ENCODE data around the gene ZBTB3.
"Not testable (repeated sequence)": the region's sequence is repeated elsewhere in the genome, so short reads cannot be mapped to it uniquely, and the experiment has no call there.

Gene ZBTB3

DNA sequence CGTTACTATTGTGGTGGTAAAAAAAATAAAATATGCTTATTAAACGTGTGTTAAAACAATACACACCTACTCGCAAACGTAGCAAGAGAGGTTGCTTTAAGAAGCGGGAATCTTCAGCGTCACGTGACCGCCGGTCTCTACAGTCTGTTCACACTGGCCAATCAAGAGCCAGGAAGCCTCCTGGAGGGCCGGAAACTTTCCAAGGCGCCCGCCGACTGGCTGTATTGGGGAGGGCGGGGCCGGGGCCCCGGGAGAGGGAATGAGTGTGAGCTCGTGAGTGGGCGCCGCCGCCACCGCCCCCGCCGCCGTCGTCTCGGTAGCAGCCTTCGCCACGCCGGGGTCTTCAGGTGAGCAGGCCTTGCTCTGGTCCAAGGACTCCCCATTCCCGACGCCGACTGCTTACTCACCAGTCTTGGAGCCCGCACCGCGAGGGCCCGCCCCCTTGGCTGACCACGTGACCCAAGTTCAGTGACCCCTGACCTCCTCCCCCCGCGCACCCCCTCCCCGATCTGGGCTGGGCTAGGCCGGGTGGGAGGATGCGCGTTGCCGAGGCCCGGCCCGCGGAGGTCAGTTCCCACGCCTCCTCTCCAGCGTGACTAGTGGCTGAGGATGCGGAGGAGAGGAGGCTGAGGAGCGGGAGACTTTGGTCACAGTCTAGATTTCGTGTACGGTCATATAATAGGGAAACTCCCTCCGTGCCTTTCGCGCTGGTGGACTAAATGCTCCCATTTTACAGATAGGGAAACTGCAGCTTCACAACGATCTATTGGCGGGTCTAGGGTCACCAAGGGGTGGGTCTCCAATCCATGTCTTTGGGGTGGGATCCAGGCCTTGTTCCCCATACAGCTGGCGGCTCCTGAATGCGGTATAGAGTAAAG is 17.4 kb upstream of the ZBTB3 start, which contains the start of gene TAF6L:
TSS of gene TAF6L (plus strand) at position 253 of the 878 bp plus-strand sequence. CDS start 4,388 bp downstream, outside the sequence.
- TF ChIP-seq, protein P1, sequence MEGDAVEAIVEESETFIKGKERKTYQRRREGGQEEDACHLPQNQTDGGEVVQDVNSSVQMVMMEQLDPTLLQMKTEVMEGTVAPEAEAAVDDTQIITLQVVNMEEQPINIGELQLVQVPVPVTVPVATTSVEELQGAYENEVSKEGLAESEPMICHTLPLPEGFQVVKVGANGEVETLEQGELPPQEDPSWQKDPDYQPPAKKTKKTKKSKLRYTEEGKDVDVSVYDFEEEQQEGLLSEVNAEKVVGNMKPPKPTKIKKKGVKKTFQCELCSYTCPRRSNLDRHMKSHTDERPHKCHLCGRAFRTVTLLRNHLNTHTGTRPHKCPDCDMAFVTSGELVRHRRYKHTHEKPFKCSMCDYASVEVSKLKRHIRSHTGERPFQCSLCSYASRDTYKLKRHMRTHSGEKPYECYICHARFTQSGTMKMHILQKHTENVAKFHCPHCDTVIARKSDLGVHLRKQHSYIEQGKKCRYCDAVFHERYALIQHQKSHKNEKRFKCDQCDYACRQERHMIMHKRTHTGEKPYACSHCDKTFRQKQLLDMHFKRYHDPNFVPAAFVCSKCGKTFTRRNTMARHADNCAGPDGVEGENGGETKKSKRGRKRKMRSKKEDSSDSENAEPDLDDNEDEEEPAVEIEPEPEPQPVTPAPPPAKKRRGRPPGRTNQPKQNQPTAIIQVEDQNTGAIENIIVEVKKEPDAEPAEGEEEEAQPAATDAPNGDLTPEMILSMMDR (IDR thresholded peaks at IDR 0.05; ENCODE audit: insufficient read depth, low read length, missing control alignments), result no peak
- DNase-seq (ENCODE audit: low read depth, low spot score), result peak; percentile 71
- POLR2A ChIA-PET, result interaction anchor here (0.6 to 2.6 kb wide), 11 partner anchors 10 to 180 kb away, joined by 3 to 16 read pairs (median 4); partner anchors contain the start of genes C11orf98, CSKMT, HNRNPUL2 and POLR2G
- CTCF ChIA-PET, result interaction anchor here (0.8 to 13.3 kb wide), 6 partner anchors 9 to 77 kb away, joined by 3 to 189 read pairs (median 4); partner anchors contain the start of genes POLR2G, STX5, TMEM179B and ZBTB3
- H3K4me3 ChIP-seq (ENCODE audit: low read depth, low read length), result peak within 1 kb of the TSS; percentile 86

DNA sequence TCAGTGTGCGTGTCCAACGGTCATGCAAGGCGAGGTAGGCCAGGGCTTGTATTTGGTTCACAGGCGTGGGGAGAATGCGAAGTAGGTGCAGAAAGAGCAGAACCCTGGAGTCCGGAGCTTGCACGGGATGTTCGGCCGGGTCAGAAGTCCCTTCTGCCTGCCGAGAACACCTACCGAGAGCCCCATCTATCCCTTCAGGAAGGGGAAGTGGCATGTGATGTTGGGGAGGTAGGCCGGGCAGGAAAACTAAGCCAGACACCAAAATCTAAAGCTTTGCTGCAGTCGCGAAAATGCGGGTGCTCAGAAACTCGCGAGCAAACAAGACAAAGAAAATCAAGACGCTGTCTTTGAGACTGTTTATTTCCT is 16.8 kb upstream of the ZBTB3 start:
- H3K4me3 ChIP-seq (ENCODE audit: low read depth, low read length), result peak overlapping the region; percentile 86
- POLR2A ChIA-PET, result interaction anchor here (0.6 to 2.6 kb wide), 9 partner anchors 9 to 179 kb away, joined by 3 to 16 read pairs (median 5); partner anchors contain the start of genes C11orf98, CSKMT, HNRNPUL2 and POLR2G
- CTCF ChIA-PET, result interaction anchor here (0.9 to 13.3 kb wide), 5 partner anchors 9 to 103 kb away, joined by 3 to 189 read pairs (median 5); partner anchors contain the start of genes POLR2G, TMEM179B and ZBTB3
- no peak for DNase-seq (ENCODE audit: low read depth, low spot score)
- TF ChIP-seq, protein P1 (IDR thresholded peaks at IDR 0.05; ENCODE audit: insufficient read depth, low read length, missing control alignments), result no peak

DNA sequence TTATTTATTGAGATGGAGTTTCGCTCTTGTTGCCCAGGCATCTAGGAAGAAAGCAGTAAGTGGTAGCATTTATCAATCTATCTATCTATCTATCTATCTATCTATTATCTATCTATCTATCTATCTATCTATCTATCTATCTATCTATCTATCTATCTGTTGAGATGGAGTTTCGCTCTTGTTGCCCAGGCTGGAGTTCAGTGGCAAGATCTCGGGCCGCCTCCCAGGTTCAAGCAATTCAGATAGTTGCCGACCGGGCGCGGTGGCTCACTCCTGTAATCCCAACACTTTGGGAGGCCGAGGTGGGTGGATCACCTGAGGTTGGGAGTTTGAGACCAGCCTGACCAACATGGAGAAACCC is 6.9 kb upstream of the ZBTB3 start:
- ChIA-PET POLR2A (interaction anchor here (1.0 to 1.8 kb wide), 6 partner anchors 9 to 169 kb away, joined by 3 to 12 read pairs (median 6); partner anchors contain the start of genes C11orf98, CSKMT, STX5 and TAF6L), CTCF (interaction anchor here (4.0 kb wide), 1 partner anchor 26 kb away, joined by 24 read pairs; no protein-coding TSS in a partner anchor)
- H3K4me3 ChIP-seq (ENCODE audit: low read depth, low read length), result peak overlapping the region; percentile 8; the same call in 1 of the 2 replicates
- DNase-seq (ENCODE audit: low read depth, low spot score), result not testable (repeated sequence)

DNA sequence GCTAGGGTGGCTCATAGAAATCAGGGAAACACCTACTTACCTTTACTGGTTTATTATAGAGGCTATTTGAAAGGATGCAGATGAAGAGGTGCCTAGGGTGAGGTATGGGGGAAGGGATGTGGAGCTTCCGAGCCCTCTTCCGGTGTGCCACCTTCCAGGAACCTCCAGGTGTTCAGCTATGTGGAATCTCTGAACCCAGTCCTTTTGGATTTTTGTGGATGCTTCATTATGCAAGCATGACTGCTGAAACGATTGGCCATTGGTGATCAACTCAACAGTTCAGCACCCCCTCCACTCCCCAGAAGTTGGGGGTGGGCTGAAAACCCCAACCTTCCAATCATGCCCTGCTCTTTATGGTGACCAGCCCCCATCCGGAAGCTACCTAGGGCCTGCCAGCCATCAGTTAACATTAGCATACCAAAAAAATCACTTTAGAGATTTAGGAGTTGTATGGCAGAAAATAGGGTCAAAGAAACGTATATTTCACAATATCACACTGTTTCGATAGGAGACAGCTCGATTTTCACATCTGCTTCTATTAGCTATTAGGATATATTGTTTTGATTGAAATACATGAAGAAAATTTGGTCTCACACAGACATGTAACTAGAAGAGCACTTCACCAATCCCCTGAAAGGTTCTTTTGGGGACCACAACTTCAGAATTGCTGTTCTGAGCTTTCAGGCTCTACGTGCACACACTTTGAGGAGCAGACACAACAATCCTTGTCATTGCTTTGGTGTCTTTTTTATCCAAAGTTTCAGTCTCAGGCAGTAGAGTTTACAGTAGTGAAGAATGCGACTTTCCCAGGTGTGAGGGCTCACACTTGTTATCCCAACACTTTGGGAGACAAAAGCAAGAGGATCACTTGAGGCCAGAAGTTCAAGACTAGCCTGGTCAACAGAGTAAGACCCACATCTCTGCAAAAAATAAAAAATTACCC is 4.2 kb upstream of the ZBTB3 start:
- ChIA-PET POLR2A (no interaction called here), CTCF (interaction anchor here (1.0 to 1.6 kb wide), 3 partner anchors 10 to 35 kb away, joined by 3 to 13 read pairs (median 3); partner anchors contain the start of gene TMEM179B)
- TF ChIP-seq, protein P1 (IDR thresholded peaks at IDR 0.05; ENCODE audit: insufficient read depth, low read length, missing control alignments), result no peak
- no peak overlapping the region for H3K4me3 ChIP-seq (ENCODE audit: low read depth, low read length)
- no peak for DNase-seq (ENCODE audit: low read depth, low spot score)

DNA sequence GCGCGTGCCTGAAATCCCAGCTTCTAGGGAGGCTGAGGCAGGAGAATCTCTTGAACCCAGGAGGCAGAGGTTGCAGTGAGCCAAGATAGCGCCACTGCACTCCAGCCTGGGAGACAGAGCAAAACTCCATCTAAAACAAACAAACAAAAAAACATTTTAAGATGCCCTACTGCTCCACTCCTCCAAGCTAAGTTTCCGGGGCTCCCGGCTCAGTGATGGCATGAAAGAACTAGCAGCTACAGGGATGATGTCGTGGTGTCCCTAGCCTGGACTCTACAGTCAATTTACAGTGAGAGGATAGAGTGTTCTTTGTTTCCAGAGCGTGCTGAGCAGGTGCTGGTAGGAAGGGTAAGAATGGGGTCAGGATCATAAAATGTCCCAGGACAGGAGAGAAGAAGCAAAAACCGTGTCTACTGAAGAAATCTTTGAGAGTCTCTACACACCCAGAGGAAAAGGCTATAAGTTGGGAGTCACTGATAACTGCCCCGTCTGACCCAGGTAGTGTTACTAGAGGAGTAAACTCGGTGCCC is 1.2 kb upstream of the ZBTB3 start:
- ChIA-PET CTCF (interaction anchor here (1.8 to 2.4 kb wide), 2 partner anchors 14 to 60 kb away, joined by 5 to 7 read pairs; no protein-coding TSS in a partner anchor), POLR2A (no interaction called here)
- TF ChIP-seq, protein P1 (IDR thresholded peaks at IDR 0.05; ENCODE audit: insufficient read depth, low read length, missing control alignments), result no peak
- no peak overlapping the region for H3K4me3 ChIP-seq (ENCODE audit: low read depth, low read length)
- DNase-seq (ENCODE audit: low read depth, low spot score), result no peak

Measured in AG04449 (cell line).